ENCODE measurements around the gene ESRP2.
A peak's percentile ranks its signal among the peaks of the same experiment; 100 is the strongest.

The ESRP2 gene

GRCh38 chr16:68235887-68236136 is at the start of gene ESRP2:
ESRP2 (minus strand) TSS chr16:68236127; CDS start chr16:68236045, 82 bp downstream.
- ATAC-seq (no peak), DNase-seq (no peak)

DNA sequence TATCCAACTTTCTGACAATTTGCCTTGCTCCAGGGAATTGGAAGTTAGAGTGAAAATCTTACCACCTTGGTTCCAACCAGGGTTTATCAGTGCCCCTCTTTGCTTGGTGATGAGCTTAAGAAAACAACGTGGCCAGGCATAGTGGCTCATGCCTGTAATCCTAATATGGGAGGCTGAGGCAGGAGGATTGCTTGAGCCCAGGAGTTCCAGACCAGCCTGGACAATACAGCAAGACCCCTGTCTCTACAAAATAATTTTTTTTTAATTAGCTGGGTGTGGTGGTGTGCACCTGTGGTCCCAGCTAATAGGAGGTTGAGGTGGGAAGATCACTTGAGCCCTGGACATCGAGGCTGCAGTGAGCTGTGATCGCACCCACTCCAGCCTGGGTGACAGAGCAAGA is 49.8 kb upstream of the ESRP2 start:
- no peak for ATAC-seq

DNA sequence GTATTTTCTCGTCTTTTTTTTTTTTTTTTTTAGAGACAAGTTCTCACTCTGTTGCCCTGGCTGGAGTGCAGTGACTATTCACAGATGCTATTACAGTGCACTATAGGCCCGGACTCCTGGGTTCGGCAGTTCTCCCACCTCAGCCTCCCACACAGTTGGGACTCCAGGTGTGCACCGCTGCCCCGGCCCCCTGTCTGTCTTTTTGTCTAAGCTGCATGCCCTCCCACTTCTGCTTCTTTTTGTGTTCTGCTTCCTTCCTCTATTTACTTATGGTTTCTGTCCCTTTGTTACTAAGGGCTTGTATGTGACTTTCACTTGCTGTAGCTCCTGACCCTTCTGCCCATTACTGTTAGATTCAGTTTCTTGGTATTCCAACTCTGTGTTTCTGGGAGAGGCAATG is 48.9 kb upstream of the ESRP2 start:
- no peak for DNase-seq
- ATAC-seq = no peak

More for the DNA sequence above, 49.8 kb upstream of the ESRP2 start:
- DNase-seq = no peak

DNA sequence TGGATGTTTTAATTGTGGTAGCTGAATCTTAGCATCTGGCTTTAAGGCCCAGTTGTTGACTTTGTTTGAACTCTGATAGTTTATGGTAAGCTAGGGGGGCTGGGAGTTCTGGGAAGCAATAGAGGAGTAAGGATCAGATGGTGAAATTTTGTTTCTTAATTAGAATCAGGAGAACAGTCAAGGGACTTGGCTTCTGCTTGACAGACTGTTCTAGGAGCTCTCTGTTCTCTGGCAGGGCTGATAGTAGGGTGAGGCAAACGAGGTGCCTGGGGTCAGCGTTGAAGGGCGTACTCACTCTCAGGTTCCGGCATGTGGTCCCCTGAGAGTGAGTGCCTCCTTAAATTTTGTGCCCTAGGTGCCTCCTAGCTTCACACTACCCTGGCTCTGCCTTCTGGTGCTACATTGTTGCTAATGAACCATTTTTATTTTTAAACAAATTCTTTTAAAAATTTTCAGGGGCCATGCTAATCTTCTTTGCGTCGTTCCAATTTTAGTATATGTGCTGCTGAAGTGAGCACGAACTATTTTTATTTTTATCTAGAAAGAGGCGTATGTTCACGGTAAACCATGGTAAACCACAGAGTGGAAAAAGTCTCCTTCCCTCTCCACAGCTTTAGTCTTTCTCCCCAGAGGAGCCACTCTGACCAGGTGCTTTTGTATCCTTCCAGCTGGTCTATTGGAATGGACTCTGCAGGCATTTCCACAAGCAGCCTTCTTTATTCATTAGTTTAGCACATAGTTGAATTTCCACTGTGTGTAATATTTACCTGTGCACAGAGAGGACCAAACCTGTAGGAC is 48.1 kb upstream of the ESRP2 start:
- ATAC-seq (peak; percentile 44), DNase-seq (no peak)

DNA sequence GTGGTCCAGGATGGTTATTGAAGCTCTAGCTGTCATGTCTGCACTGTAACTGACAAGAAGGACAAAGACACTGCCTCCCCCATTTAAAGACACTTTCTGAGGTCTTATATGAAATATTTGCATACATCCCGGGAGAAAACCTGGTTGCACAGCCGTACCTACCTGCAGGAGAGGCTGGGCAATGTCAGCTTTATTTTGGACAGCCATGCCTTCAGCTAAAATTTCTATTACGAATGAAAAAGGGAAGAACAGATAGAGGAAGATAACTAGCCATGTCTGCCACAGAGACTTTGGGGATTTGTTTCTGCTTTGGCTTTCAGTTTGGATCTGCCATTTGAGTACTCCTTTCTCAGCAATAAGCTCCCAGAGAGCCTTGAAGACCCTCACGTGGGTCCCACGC is 47.4 kb upstream of the ESRP2 start:
- ATAC-seq (no peak), DNase-seq (no peak)

- DNase-seq = no peak
- ATAC-seq = no peak
Observed at GRCh38 chr16:68282064-68282452, 46.1 kb upstream of the ESRP2 start.

DNA sequence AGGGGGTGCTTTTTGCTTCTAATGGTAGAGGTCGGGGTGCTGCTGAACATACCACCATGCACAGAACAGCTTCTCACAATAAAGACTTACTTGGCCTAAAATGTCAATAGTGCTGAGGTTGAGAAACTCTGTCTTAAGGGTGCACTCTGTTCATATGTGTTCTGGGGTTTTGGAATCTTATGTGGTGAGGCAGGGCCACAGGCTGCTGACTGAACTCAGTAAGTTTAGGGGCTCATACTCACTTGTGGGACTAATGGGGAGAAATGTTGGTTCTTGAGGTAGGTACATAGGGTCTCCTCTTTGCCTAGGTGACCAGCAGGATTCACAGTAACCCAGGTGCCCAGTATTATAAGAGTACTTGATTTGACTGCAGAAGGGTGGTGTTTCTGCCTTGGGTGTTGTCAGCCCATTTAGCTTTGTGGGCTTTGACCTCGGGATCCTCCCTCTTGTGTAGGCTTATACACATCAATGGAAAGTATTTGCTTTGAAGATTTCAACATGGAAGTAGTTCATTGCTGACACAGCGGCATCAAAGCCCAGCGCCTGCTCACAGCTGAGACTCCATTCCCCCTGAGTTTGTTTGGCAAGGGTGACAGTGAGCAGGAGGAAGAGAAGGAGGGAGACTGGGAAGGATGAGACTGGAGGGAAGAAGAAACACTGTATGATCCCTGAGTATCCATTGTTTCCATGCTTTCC is 45.6 kb upstream of the ESRP2 start:
- ATAC-seq (peak; percentile 67), DNase-seq (no peak)

DNA sequence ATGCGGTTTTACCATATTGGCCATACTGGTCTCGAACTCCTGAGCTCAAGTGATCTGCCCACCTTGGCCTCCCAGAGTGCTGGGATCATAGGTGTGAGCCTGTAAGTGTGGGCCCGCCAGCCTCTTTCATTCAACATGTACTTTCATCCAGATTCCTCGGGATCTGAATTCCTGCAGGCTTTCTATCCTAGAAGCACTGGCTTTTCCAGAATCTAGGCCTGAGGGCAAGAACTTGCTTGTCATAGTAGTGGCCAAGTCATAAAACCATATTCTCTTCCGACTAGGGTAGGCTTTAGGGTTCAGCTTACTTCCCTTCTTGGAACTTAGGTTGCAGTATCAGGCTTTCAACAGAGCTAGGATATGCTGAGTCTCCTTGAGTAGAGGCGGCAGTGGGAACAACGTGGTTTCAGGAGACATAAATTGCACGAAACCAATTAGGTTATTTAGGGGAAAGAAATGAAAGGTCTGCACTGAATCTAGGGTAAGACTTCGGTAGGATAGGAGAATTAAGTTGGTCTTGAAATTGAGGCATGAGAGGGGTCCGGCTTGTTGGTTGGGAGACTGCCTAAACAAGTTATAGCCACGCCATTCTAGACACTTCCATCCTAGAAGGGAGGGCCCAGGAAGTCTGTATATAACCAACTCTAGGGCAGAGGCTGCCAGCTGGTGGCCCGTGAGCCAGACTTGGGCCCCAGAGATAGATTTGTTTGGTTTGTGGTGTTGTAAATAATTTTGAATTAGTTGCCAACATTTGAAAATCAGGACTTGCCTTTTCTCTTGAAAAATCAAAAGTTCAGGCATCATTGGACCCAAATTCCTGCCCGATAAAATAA is 44.0 kb upstream of the ESRP2 start:
- DNase-seq (no peak), ATAC-seq (no peak)

DNA sequence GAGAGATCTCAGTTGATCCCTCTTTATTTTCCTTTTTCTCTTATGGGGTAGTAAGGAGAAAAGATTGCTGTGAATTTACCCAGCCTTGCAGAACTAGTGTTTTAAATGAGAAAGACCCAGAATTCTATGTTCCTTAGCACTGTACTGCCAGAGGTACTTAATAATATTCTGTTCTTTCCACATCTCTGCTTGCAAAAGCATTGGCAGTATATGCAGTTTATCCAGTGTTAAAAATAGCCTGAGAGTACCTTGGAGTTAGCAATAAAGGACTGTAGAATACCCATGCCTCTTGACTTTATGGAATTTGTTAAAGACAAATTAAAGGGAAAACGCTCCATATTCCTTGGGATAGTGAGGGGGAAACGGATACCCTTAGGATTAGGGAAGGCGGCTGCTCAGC is 40.3 kb upstream of the ESRP2 start:
- DNase-seq (no peak), ATAC-seq (no peak)

DNA sequence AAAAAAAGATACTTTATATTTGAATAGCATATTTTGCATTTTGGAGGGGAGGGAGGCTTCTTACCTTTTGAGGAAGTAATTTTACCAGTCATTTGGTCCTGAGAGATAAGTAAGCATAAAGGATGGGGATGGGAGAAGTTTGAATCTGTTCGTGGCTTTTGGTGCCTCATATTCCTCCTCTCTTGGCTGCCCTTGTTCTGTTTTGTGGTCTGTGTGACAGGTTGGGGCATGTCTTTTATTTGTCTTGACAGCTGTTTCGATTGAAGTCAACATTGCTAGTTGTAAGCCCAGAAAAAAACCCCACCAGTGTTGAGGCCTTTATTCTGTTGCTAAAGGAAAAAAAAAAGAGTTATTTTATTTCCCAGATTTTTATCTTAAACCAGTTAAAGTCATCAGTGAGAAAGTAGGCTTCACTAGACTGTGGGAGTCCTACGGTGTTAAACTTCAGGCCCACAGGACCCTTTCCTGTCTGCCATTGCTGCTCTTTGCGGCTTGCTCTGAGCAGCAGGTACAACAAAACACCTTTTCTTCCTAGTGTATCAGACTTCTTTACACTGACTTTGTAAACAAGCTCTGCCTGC is 39.8 kb upstream of the ESRP2 start:
- no peak for DNase-seq
- ATAC-seq = peak; percentile 78

DNA sequence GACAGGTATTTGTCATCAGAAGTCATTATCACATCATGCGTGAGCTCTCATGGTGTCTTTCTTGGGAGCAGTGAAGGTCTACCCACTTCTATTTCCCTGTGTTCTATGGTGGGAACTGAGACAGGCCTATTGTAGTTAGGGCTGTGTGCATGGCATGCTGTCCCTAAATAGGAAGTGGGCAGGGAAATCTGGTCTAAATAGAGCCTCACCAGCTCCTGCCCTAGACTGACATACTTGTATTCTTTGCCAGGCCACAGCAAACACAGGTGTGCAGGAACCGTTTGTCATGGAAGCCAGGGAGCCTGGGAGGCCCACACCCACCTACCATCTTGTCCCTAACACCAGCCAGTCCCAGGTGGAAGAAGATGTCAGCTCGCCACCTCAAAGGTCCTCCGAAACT is 38.5 kb upstream of the ESRP2 start:
- ATAC-seq (no peak), DNase-seq (no peak)

DNA sequence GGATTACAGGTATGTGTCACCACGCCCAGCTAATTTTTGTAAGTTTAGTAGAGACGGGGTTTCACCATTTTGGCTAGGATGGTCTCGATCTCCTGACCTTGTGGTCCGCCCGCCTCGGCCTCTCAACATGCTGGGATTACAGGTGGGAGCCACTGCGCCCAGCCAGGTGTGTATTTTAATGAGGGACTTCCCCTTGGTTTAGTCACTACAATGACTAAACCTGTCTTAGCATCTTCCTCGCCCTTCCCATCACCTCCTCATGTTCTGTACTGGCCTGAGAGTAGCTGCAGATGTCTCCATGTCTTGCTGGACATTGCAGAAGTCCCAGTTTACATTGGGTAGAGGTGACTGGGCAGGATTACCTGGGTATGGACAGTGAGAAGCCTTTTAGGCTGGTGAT is 38.0 kb upstream of the ESRP2 start:
- no peak for DNase-seq
- no peak for ATAC-seq

GRCh38 chr16:68273459-68273858 is 37.5 kb upstream of the ESRP2 start:
- ATAC-seq = no peak

DNA sequence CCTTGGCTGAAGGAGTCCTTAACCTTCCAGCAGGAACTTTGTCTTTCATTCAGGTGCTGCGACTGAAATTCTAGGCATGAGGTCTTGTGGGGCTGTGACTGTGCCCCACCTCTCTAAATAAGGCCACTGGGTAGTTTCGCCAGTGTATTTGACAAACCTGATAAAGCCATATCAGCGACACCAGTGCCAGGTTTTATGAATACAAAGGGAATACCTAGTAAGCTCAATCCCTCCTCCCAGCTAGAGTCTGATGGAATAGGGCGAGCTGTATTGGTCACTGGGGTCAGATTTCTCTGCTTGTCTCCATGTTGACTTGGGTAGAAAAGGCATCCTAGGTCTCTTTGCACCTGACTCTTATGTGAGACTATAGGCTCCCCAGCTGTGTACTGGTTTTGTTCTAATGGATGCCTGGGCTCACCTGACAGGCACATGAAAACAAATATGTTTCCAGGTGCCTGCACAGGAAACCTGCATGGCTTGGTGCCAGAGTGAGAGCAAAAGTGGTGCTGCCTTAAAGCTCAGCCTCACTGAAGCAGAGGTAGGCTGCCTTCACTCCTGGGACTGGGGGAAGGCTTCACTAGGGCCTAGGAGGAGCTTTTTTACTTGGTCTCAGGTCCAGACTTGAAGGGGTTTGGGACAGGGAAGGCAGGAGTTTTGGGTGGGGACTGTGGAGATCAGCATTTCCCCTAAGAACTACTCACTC is 36.7 kb upstream of the ESRP2 start:
- ATAC-seq (peak; percentile 16), DNase-seq (no peak)

More at GRCh38 chr16:68273459-68273858, 37.5 kb upstream of the ESRP2 start:
- no peak for DNase-seq

GRCh38 chr16:68270353-68270752 is 34.4 kb upstream of the ESRP2 start:
- no peak for DNase-seq
- ATAC-seq = peak; percentile 76

- peak; percentile 4 for ATAC-seq
- DNase-seq = no peak
Observed at GRCh38 chr16:68269793-68270192, 33.9 kb upstream of the ESRP2 start.

- ATAC-seq = no peak
Observed at GRCh38 chr16:68267612-68268405, 31.9 kb upstream of the ESRP2 start.

DNA sequence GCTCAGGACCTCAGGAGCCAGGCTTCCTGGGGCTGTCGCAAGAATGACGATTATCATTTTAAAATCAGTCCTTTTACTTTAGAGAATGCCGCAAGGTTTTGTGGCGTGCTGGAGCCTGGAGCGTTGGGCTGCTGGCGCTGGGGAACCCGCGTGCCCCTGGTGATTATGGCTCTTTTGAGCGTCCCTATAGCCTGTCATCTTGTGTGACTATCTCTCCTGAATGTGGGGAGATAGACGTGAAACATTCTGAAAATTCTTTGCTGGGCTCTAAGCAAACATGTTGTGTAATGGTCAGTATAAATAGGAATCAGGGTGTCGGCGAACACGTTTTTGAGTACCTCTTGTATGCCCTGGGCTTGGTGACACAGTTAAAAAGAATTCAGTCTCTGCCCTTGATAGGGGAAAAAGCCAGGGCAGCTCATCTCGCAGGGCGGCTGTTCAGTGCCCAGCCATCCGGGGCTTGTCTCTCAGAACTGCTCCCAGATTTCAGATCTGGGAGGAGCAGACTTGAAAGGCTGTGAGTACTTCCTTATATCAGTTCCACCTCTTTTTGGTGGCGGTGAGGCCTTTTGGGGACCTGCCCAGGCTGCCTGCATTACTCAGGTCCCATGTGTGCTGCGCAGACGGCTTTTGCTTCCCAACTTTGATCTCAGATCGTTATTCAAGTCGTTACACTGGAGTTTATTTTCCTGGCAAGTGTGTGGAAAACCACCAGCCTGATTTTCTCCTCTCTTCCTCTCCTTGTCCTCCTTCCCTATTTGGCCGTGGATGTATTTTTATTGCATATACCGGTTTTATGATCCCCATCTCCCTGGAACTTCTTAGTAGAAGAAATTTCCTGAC is 29.4 kb upstream of the ESRP2 start:
- ATAC-seq = peak; percentile 37

More at GRCh38 chr16:68267612-68268405, 31.9 kb upstream of the ESRP2 start:
- no peak for DNase-seq

GRCh38 chr16:68264128-68265077 is 28.5 kb upstream of the ESRP2 start, which contains the start of gene SLC7A6:
SLC7A6 (plus strand) TSS chr16:68264526; CDS start chr16:68274727, 10,201 bp downstream.
- peak; percentile 90 for DNase-seq

More for the DNA sequence above, 29.4 kb upstream of the ESRP2 start:
- peak; percentile 59 for DNase-seq

More at GRCh38 chr16:68264128-68265077, 28.5 kb upstream of the ESRP2 start, which contains the start of gene SLC7A6:
- ATAC-seq = peak; percentile 80
